Hepatic stellate cell (primary cell): Measurements from ENCODE around the gene RBM20.
"Not testable (repeated sequence)": the region's sequence is repeated elsewhere in the genome, so short reads cannot be mapped to it uniquely, and the experiment has no call there.

Experiments
- DNase-seq: peaks from one replicate; pipeline ENCODE4 v3.0.0; 2011; ENCODE audit warnings: low spot score

RBM20 gene

DNA sequence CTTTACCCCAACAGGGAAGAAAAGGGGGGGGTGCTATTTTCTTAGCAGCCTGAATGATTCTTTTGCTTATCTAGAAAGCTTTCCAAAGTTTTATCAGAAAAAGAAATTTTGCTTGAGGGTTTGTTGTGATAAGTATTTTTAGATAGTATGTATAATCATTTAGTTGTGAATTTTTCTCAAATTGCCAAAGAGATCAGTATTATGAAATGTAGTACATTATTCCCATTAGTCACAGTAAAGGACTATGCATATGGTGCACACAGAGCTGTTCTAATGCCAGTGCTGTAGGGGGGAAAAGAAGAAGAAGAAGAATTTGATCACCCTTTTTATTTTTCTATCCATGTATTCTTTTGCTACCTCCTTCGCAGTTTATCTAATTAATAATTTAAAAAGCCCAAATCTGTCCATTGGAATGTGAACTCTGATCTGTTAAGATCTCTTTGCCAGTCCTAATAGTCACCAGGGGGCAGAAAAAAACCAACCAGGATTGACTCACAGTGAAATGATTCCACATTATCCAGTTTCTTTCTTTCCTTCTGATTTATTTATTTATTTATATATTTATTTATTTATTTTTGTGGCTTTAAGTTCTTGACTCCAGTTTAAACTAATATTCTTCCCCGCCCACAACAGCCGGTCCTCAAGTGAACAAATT, 4.7 kb downstream of the RBM20 start:
- peak; percentile 35 for DNase-seq

DNA sequence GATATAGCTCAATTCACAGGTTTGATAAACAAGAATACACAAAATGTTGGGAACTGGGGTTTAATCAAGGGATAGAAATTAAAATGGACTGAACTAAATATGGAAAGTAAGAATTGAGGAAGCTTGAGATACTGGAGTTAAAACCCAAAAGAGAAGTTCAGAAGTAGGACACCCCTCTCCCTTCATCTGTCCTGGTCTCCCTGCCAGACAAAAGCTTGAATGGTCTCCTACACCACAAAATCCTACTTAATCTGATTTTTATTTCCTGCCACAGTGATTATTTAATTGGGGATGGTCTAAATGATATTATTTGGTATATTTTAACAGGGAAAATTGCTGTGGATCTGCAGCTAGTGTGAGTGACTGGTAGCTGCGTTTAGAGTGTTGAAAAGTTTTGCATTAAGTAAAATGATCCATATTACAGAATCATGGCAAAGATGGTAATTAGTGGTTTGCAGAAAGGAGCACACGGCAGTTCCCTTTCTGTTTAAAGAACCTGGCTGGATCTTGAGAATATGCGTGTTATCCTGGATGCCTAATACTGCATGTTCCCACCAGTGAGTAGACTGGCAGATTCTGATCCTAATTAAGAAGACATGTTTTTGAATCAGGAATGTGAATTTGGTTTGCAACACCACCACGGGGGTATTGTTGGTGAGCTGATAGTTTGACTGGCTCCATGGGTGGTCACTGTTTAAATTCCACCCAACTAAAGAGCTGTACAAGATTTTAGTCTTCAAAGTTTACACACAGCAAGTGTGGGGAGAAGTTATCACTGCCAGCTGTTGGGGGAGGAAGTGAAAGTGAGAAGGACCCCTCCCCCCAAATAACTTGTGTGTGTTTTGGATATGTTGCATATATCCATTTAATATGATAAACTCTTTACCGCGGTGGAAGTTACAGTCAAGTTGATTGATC, 5.5 kb downstream of the RBM20 start:
- DNase-seq = no peak

DNA sequence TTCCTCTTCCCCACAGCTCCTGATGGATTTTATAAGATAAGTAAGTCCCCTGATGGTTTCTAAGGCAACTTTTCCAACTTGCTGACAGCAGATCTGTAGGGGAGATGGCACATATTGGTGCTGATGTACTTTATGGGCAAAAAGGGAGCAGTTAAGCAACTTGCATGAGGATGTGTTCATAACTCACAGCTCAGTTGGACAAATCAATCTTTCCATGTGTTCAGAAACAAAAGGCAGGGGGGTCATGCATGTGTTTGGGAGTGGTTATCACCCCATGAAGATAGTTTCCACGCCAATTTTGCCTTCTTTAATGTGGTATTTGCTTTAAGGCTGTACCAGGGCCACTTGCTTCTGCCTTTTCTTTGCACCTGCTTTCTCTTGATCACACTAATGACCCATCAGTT, 6.1 kb downstream of the RBM20 start:
- DNase-seq = no peak

DNA sequence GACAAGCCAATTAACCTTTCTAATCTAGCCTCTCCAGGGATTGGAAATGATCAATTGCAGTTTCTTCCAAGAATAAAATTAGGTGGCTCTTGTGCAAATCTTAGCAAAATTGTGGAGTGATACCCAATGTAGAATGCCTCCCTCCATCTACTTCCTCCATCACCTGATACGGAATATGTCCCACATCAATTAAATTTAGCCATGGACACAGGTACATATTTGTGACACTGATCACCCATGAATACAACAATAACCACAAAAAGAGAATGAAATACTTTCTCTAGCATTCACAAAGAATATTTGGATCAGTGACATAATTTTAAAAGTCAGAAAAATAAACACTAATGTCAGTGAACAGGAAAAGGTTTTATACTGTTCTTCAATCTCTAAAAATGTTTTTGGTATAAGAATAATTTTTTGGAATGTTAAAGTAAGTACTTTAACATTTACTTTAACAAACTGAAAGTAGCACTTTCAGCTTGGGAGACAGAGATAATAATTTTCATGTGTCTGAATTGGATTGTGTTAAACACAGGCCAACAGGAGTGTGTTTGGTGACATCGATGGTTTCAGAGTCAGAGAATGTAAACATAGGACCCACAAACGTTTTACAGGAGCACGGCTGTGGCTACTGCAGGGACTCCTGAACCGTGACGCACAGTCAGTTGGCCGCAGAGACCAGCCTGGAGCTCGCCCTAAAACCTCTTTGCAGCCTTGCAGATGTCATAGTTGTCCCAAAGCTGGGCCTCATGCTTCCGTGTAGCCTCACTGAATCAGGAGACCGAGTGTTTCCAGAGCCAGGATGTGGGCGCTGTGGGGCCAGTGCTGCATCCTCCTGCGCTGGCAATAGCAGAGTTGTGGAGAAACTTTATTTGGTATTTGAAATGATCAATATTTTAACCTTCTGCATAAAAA, 7.2 kb downstream of the RBM20 start:
- DNase-seq = peak; percentile 84

DNA sequence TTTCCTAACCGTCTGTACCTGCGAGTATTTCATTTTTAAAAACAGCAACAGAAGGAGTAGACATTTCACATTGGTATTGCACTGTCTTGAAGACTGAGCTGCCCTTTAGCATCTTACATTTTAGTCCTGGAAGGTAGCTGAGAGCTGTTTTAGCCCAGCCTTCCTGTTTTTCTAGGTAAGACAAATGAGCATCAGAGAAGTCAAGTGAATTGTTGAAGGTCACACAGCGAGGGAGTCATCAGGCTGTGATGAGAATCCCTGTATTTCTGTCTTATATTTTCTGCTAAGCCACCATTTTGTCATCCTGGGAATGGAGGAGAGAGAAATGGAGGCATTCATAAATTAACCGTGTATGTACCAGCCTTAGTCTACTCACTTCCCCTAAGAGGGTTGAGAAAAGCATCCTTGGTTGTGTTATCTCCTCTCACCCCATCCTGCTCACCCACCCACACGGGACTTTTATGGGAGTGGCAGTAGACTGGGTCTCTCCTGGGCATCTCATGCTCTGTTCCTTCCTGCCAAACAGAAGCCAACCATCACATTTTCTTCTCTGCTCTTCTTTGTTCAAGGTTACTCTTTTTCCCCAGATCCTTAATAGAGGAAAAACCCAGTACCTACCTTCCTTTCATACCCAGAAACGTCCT, 8.5 kb downstream of the RBM20 start:
- DNase-seq = no peak

DNA sequence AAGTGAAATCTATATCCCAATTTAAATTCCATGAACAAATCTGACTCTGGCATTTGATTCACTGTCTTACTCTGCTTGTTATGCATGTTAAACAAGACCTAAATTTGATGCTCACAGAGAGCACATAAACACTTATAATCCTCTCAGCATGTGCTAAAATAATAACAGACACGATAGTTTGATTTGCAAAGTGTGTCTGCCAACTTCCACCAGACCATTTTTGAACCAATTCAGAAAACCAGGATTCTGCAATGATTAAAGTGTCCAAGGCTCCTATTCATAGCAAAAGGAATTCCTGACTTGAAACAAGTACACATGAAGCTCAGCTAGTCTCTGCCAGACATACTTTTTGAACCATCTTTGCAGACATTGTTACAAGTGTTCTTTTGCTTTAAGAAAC, 11.2 kb downstream of the RBM20 start:
- DNase-seq = no peak

DNA sequence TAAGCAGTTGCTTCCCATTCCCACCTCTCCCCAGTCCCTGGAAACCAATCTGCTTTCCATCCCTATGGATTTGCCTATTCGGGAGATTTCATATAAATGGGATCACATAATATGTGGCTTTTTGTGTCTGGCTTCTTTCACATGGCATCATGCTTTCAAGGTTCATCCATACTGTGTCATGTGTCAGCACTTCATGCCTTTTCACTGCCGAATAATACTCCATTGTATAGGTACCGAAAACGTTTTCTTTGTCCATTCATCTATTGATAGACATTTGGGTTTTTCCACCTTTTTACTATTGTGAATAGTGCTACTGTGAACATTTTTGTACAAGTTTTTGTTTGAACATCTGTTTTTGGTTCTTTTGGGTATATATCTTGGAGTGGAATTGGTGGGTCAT, 12.5 kb downstream of the RBM20 start:
- DNase-seq = no peak

DNA sequence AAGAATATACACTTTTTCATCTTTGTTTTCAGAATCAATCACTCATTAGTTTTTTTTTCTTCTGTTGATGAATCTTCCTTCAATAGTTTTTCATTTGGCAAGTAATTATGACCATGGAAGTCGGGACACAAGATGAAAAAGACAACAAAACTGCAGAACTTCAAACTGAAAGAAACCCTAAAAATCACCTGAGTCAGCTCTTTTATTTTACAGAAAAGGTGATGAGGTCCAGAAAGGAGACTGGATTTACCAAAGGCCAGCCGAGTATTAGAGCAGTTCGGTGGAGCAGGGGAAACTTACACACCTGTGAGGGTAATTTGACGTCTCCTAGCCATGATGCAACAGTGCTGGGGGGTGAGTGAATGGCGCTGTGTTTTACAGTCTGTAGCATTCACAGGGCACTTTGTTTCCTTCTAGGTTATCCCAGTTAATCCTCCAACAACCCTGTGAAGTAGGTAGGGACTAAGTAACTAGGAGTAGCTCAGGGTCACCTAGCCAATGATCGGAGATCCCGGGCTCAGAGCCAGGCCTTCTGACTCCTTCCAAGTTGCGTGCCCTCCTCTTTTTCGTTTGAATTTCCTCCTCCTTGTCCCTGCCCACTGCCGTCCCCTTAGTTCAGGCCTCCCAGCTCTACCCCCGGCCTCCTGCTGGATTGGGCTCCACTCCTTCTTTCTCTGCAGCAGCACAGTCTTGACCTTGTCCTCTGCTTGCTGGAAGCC, 14.0 kb downstream of the RBM20 start:
- DNase-seq = no peak

DNA sequence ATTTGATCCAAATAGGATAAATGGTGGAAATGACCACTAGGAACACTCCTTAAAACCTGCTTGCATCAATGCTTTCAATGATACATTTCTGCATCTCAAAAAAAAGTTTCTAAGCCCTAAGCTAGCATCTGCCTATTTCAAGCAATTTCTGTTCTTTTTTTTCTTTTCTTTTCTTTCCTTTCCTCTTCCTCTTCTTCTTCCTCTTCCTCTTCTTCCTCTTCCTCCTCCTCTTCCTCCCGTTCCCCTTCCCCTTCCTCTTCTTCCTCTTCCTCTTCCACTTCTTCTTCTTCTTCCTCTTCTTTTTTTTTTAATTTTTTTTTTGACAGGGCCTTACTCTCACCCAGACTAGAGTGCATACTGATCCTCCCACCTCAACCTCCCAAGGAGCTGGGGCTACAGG, 15.4 kb downstream of the RBM20 start:
- no peak for DNase-seq

DNA sequence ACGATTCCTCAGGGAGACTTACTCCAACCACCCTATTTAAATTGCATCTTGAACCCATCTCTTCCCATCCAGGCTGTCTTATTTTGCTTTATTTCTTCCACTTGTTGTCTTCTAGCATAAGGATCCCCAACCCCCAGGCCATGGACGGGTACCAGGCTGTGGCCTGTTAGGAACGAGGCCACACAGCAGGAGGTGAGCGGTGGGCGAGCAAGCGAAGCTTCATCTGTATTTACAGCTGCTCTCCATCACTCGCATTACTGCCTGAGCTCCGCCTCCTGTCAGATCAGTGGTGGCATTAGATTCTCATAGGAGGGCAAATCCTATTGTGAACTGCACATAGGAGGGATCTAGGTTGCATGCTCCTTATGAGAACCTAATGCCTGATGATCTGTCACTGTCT, 16.2 kb downstream of the RBM20 start:
- not testable (repeated sequence) for DNase-seq

DNA sequence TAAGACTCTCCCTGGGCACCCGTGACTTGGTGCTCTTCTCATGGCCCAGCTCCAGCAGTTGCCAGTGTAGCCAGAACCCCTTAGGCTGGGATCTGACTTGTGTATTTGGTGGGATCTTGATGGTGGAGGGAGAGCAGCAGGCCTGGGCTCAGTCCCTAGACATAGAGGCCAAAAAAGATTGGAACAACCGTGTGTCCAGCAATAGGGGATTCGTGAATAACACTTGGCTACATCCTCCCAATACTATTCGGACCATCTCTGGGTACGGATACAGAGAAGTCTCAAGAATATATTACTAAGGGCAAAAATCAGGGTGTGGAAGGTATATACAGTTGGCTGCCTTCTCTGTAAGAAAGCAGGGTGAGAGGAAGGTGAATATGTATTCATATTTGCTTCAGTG, 17.2 kb downstream of the RBM20 start:
- DNase-seq = no peak

DNA sequence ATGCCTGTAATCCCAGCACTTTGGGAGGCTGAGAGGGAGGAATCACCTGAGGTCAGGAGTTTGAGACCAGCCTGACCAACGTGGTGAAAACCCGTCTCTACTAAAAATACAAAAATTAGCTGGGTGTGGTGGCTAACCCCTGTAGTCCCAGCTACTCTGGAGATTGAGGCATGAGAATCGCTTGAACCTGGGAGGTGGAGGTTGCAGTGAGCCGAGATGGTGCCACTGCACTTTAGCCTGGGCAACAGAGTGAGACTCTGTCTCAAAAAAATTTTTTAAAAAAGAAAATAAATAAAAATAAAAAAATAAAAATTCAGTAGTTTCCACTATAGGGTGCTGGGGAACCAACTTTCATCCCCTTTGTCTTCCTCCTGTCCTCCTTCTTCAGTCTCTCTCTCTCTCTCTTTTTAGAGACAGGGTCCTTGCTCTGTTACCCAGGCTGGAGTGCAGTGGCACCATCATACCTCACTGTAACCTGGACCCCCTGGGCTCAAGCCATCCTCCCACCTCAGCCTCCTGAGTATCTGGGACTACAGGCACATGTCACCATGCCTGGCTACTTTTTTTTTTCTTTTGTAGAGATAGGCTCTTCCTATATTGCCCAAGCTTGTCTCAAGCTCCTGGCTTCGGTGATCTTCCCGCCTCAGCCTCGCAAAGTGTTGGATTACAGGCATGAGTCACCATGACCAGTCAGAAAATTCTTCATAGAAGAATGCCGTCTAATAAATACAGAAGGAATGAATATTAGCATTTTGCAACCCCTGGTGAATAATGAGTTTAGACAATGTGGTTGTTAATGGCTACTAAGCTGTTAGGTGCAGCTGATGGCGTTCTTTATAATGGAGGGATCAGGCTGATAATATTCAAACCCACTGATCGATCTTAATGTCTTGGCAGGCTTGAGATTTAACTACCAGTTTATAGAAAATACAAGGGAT, 20.6 kb downstream of the RBM20 start:
- DNase-seq = peak; percentile 25

DNA sequence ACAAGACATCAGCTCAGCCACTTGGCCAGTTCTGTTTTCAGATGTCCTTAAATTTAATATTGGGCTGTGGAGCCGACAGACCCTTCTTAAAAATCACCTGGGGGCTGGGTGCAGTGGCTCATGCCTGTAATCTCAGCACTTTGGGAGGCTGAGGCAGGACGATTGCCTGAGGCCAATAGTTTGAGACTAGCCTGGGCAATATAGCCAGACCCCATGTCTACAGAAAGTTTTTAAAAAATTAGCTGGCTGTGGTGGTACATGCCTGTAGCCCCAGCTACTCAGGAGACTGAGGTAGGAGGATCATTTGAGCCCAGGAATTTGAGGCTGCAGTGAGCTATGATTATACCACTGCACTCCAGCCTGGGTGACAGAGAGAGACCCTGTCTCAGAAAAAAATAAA, 22.1 kb downstream of the RBM20 start:
- not testable (repeated sequence) for DNase-seq

DNA sequence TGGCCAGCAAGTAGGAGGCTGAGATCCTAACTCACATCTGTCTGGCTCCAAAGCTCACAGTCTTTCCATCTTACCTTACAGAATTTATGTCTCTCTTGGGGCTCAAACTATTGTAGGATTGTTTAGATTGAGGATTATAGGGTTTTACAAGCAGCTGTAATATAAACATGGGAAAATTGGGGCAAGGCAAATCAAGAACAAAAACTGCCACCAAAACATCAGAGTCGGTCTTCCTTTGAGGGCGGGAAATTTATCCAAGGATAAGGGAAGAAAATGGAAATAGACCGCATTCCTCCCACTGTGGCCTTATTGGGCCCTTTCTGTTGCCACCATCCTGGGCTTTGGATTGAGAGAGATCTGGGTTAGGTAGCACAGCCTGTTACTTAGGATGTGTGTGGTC, 22.5 kb downstream of the RBM20 start:
- no peak for DNase-seq

DNA sequence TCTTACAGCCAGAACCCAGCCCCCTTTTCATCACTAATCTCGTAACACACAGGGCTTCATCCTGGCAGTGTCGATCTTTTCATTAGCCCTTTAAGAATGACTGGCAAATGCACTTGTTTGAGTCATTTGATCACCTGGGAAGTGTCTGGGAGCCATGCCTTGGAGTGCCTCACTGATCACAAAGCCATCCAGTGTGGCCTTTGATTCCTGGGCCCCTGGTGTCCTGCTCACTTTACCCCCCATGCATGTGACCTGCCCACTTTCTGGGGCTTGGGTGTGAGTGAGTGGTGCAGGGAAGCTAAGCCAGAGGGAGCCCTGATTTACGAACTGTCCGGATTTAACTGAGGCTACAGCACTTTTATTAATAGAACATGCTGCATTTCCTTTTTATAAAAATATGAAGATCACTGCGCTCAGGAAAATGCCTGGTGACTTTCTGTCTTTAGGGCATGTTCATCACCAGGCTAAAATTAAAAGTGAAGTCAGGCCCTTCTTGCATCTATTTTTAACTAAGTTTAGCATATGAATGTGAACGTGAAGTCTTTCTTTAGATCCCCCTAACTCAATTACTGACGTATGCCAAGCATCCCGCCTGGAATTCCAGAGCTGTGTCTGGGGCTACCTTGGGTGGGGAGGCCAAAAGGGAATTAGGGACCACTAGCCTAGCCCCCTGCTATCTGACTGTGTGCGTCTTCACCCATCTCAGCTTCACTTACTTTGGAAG, 23.6 kb downstream of the RBM20 start:
- no peak for DNase-seq

DNA sequence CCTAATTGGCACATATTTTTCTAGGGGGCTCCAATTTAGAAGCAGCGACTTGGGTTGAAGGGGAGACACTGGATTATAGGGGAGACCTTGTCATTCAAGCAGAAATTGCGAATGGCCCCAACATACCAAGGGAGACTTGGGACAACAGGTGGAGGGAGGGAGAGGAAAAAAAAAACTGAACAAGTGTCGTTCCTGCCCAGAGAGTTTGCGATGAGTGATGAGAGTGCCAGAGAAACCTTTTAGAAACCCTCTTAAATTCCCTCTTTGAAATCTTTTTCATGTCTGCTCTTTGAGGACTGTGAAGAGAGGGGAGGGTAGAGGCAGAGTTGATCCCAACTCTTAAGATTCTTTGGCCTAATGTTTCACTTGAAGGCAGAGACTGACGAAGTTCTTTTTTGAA, 24.3 kb downstream of the RBM20 start:
- DNase-seq = no peak

DNA sequence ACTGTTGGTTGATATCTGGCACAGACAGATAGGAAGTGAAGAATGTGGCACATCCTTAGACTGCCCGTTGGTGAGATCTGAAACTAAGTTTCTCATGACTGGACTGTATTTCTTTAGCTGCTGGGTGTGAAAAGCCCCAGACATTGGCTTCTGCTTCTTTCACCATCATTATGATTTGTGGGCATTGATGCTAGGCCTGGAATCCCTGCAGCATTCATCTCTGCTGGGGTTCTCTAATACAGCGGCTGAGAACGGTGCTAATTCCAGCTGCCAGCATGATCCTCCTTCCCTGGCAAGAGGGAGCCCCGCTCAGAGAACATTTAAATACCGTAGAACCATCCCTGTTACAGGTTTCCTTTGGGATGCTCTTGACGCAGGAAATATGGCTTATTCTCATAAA, 26.2 kb downstream of the RBM20 start:
- no peak for DNase-seq

DNA sequence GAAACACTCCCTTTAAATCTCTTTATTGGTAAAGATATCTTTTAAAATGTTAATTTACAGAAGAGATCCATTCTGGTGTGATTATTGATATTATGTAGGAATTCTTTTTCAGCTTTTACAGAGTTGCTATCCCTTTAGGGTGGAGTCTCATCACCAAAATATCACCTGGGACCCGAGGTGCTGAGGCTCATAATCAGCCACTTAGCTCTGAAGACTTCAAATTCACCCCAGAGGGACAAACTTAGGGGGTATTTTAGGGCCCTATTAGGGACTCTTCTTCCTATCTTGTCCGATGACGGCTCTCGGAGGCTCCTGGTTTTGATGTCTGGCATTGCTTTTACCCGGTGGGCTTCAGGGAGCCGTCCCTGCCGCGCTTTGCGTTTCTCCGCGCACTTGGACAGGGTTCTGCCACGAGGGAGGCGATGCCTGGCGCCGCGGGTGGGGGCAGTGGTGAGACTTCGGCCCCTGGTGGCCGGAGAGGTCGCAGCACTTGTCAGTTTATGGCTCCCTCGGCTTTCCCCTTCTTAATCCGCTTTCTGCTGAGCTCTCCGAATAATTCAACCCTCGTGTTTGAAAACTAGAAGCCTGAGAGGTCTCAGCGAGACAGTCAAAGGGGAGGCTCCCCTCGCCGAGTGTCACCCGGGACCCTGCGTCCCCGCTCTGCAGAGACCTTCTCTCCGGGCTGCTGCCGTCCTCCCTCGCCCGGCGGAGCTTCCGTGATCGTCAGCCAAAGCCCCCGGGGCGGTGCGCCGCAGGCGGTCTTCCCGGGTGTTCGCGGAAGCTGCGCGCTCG, 27.8 kb downstream of the RBM20 start:
- DNase-seq = peak; percentile 84

DNA sequence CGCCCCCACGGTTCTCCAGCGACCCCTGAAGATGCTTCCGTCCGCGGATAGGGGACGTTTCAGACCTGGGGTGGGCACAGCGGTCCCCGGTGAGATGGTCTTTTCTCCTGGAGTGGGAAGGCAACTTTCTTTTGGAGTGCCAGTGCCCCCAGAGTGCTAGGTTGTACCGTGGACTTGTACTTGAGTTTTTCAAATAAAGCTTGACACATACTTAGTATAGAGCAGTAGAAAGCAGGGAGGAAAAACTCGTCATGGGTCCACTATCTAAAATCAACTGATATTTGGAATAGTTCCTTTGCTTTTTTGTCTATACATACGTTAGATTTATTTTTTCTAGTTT, 28.4 kb downstream of the RBM20 start:
- no peak for DNase-seq
